ENCODE data around the gene ALDH1A2. TPM values are rescaled to one million over a fixed set of nuclear protein-coding genes. Genes with fewer than 3 reads are reported as not detected.
"Not testable (repeated sequence)": the region's sequence is repeated elsewhere in the genome, so short reads cannot be mapped to it uniquely, and the experiment has no call there.

ALDH1A2 gene
- total RNA-seq, 1 donor from 2014 or later, result 11.0 TPM

DNA sequence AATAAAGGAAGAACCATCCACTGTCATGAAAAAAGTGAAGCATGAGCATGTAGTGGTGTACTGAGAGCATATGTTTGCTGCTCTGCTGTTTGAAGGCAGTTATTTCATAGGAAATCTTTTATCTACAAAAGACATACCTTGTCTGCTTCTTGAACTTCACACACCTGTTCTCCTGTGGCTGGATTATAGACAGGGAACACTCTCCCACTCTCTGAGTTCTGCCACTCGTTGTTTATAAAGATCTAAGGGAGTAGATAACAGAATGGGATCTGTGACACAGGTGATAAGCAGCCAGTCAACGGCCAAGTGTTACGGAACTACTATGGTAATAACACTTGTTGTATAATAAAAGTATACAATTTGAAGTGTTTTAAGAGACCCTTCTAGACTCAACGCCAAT, 51.5 kb downstream of the ALDH1A2 start:
- Histone ChIP-seq H3K27me3 (ENCODE audit: control insufficient read depth in 3 of 3, insufficient read depth in 3 of 3, low read length in 3 of 3) (no peaks in the 10 kb centered on the region), H3K27ac (ENCODE audit: low read depth, low read length) (no peak overlapping the region), H3K9ac (ENCODE audit: low read depth in 1 of 3, low read length in 3 of 3) (no peak overlapping the region), H3K36me3 (ENCODE audit: control insufficient read depth in 3 of 3, insufficient read depth in 3 of 3, low read length in 3 of 3) (no peaks in the 10 kb centered on the region), H3K4me1 (ENCODE audit: control insufficient read depth in 3 of 3, insufficient read depth in 3 of 3, low read length in 3 of 3) (no peaks in the 10 kb centered on the region), H3K4me3 (ENCODE audit: low read length in 3 of 3) (no peak overlapping the region), H3K9me3 (ENCODE audit: control insufficient read depth in 3 of 3, low read length in 3 of 3) (no peaks in the 10 kb centered on the region)

DNA sequence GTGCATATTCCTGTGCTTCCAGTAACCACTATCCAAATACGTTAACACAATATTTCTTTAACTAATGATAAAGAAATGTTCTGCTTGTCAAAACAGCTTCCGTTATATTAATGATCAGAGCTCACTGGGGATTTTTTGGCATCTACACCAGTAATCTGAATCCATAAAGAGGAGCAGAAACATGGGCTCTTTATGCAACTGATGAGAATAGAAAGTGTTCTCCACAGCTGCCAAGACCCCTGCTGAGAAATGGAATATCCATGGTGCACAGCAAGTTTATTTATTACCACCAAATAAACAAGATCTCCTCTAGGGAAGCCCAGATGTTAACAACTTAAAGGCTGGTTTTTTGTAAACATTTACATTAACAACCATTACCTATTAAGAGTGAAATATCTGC, 54.5 kb downstream of the ALDH1A2 start:
- Histone ChIP-seq H3K4me1 (ENCODE audit: control insufficient read depth in 3 of 3, insufficient read depth in 3 of 3, low read length in 3 of 3) (no peaks in the 10 kb centered on the region), H3K27ac (ENCODE audit: low read depth, low read length) (no peak overlapping the region), H3K36me3 (ENCODE audit: control insufficient read depth in 3 of 3, insufficient read depth in 3 of 3, low read length in 3 of 3) (no peaks in the 10 kb centered on the region), H3K9ac (ENCODE audit: low read depth in 1 of 3, low read length in 3 of 3) (no peak overlapping the region), H3K27me3 (ENCODE audit: control insufficient read depth in 3 of 3, insufficient read depth in 3 of 3, low read length in 3 of 3) (no peaks in the 10 kb centered on the region), H3K4me3 (ENCODE audit: low read length in 3 of 3) (no peak overlapping the region), H3K9me3 (ENCODE audit: control insufficient read depth in 3 of 3, low read length in 3 of 3) (peaks cover 0 to 4% (median 0%) of the 10 kb centered on the region in 3 donors)

DNA sequence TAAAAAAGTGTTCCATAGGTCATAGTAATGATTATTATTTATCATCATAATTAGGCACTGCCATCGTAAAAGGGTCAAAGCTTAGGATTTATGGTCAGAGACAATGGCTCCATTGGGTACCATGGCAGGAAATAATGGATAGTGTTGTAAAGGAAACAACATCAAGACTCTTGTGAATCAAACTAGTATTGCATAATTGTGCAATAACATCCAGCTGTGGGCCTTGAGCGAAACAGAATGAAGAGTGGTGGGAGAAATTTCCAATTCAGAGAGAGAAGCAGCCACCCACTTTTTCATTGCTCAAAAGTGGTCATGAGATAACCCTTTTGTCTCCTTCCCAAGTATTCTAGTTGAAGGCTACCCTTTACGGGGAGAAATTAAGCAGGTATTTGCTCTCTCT, 61.7 kb downstream of the ALDH1A2 start:
- Histone ChIP-seq H3K27ac (ENCODE audit: low read depth, low read length) (no peak overlapping the region), H3K9ac (ENCODE audit: low read depth in 1 of 3, low read length in 3 of 3) (no peak overlapping the region), H3K4me1 (ENCODE audit: control insufficient read depth in 3 of 3, insufficient read depth in 3 of 3, low read length in 3 of 3) (no peaks in the 10 kb centered on the region), H3K27me3 (ENCODE audit: control insufficient read depth in 3 of 3, insufficient read depth in 3 of 3, low read length in 3 of 3) (peaks cover 0 to 3% (median 0%) of the 10 kb centered on the region in 3 donors), H3K36me3 (ENCODE audit: control insufficient read depth in 3 of 3, insufficient read depth in 3 of 3, low read length in 3 of 3) (no peaks in the 10 kb centered on the region), H3K9me3 (ENCODE audit: control insufficient read depth in 3 of 3, low read length in 3 of 3) (peaks cover 0 to 6% (median 0%) of the 10 kb centered on the region in 3 donors), H3K4me3 (ENCODE audit: low read length in 3 of 3) (no peak overlapping the region)

DNA sequence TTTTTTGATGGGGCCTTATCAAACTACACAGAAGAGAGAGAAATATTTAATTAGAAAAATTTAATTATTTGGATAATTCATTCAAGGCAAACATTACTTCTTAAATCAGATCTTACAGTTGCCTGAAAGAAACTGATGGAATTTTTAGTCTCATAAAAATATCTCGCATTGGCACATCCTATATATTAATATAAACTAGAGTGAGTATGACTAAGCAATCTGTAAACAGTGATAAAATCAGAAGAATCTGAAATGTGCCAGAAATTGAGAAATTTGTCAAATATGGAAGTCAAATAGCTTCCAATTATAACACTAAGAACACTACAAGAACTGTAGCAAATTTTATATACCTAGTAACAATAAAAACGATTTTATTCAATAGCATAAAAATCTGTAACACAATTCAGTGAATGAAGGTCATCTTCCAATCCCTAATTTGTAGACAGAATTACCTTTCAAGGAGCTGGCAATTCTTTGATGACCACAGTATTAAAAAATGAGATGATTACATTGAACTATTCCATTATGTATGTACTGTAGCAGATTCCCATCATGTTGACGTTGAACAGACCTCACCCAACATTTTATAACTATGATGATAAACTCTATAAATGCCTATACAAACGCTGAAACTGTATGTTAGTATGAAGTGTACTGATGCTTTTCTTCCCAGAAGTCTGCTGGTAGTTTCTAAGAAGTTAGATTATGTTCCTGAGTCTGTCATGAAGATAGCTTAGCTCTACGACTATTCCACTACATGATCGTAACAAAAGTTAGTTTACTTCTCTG, 63.0 kb downstream of the ALDH1A2 start:
- peaks cover 0 to 3% (median 0%) of the 10 kb centered on the region in 3 donors for H3K27me3 ChIP-seq (ENCODE audit: control insufficient read depth in 3 of 3, insufficient read depth in 3 of 3, low read length in 3 of 3)
- no peak overlapping the region for H3K27ac ChIP-seq (ENCODE audit: low read depth, low read length)
- no peaks in the 10 kb centered on the region for H3K4me1 ChIP-seq (ENCODE audit: control insufficient read depth in 3 of 3, insufficient read depth in 3 of 3, low read length in 3 of 3)
- H3K9ac ChIP-seq (ENCODE audit: low read depth in 1 of 3, low read length in 3 of 3), result no peak overlapping the region
- H3K4me3 ChIP-seq (ENCODE audit: low read length in 3 of 3), result no peak overlapping the region
- no peaks in the 10 kb centered on the region for H3K36me3 ChIP-seq (ENCODE audit: control insufficient read depth in 3 of 3, insufficient read depth in 3 of 3, low read length in 3 of 3)
- peaks cover 0 to 6% (median 2%) of the 10 kb centered on the region in 3 donors for H3K9me3 ChIP-seq (ENCODE audit: control insufficient read depth in 3 of 3, low read length in 3 of 3)

DNA sequence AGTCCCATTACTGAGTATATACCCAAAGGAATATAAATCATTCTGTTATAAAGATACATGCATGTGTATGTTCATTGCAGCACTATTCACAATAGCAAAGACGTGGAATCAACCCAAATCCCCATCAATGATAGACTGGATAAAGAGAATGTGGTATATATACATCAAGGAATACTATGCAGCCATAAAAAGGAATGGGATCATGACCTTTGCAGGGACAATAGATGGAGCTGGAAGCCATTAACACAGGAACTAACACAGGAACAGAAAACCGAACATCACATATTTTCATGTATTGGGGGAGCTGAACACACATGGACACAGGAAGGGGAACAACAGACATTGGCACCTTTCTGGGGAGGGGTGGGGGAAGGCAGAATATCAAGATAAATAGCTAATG, 65.8 kb downstream of the ALDH1A2 start:
- H3K4me1 ChIP-seq (ENCODE audit: control insufficient read depth in 3 of 3, insufficient read depth in 3 of 3, low read length in 3 of 3); H3K4me3 ChIP-seq (ENCODE audit: low read length in 3 of 3); H3K9ac ChIP-seq (ENCODE audit: low read depth in 1 of 3, low read length in 3 of 3); H3K36me3 ChIP-seq (ENCODE audit: control insufficient read depth in 3 of 3, insufficient read depth in 3 of 3, low read length in 3 of 3); H3K27me3 ChIP-seq (ENCODE audit: control insufficient read depth in 3 of 3, insufficient read depth in 3 of 3, low read length in 3 of 3); H3K9me3 ChIP-seq (ENCODE audit: control insufficient read depth in 3 of 3, low read length in 3 of 3); H3K27ac ChIP-seq (ENCODE audit: low read depth, low read length): not testable (repeated sequence)

DNA sequence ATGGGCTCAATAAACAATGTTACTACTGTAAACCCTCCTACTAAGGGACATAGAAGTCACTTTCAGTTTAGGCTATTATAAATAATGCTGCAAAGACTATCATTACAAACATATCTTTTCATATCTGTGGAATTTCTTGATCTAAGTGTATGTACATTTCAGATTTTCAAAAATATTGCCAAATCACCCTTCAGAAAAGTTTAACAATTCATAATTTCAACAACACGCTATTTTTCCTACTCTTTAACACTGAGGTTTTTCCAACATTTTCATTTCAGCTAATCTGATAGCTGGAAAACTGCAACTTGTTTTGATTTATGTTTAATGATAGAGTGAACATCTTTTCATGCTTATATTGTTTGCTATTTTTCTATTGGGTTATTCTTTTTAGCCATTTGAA, 69.0 kb downstream of the ALDH1A2 start:
- H3K27ac ChIP-seq (ENCODE audit: low read depth, low read length), result no peak overlapping the region
- H3K9ac ChIP-seq (ENCODE audit: low read depth in 1 of 3, low read length in 3 of 3), result no peak overlapping the region
- H3K36me3 ChIP-seq (ENCODE audit: control insufficient read depth in 3 of 3, insufficient read depth in 3 of 3, low read length in 3 of 3), result no peaks in the 10 kb centered on the region
- H3K9me3 ChIP-seq (ENCODE audit: control insufficient read depth in 3 of 3, low read length in 3 of 3), result peaks cover 0 to 2% (median 2%) of the 10 kb centered on the region in 3 donors
- no peaks in the 10 kb centered on the region for H3K4me1 ChIP-seq (ENCODE audit: control insufficient read depth in 3 of 3, insufficient read depth in 3 of 3, low read length in 3 of 3)
- peaks cover 0 to 3% (median 0%) of the 10 kb centered on the region in 3 donors for H3K27me3 ChIP-seq (ENCODE audit: control insufficient read depth in 3 of 3, insufficient read depth in 3 of 3, low read length in 3 of 3)
- H3K4me3 ChIP-seq (ENCODE audit: low read length in 3 of 3), result no peak overlapping the region

DNA sequence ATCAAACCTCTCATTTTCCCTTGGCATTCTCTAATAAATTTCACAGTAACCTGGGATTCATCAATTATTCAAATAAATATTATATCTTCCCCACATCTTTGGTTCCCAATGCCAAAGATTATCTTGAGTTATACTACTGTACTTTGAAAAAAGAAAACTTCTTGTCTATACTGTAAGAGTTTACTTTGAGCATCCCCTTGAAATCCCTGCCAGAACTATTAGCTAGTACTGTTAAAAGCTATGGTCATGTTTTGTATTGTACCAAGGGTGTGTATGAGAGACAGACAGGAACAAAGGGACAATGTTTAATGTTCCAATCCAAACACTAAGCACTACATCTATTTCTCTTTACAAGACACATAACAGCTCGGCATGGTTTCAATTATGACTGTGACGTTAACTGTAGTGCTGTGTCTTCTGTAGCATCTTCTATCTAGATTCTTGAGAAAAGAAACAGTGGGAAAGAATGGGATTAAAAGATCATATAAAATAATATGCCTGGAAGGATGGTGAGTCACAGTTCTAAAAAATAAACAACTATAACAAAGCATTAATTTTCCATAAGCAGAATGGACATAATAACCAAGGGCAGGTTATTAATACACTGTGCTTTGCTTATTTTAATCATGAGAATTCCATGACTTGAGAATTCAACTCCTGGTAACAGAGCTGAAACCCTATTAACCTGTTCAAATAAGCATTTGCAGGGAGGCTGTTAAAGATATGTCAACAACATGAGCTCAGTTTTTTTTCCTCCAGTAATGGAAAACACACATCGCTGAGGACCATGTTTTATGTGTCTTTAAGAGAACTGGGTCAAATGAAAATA, 71.1 kb downstream of the ALDH1A2 start:
- H3K27me3 ChIP-seq (ENCODE audit: control insufficient read depth in 3 of 3, insufficient read depth in 3 of 3, low read length in 3 of 3), result no peaks in the 10 kb centered on the region
- H3K9me3 ChIP-seq (ENCODE audit: control insufficient read depth in 3 of 3, low read length in 3 of 3), result peaks cover 0 to 2% (median 0%) of the 10 kb centered on the region in 3 donors
- H3K36me3 ChIP-seq (ENCODE audit: control insufficient read depth in 3 of 3, insufficient read depth in 3 of 3, low read length in 3 of 3), result no peaks in the 10 kb centered on the region
- H3K9ac ChIP-seq (ENCODE audit: low read depth in 1 of 3, low read length in 3 of 3), result no peak overlapping the region
- no peak overlapping the region for H3K27ac ChIP-seq (ENCODE audit: low read depth, low read length)
- H3K4me1 ChIP-seq (ENCODE audit: control insufficient read depth in 3 of 3, insufficient read depth in 3 of 3, low read length in 3 of 3), result no peaks in the 10 kb centered on the region
- no peak overlapping the region for H3K4me3 ChIP-seq (ENCODE audit: low read length in 3 of 3)

DNA sequence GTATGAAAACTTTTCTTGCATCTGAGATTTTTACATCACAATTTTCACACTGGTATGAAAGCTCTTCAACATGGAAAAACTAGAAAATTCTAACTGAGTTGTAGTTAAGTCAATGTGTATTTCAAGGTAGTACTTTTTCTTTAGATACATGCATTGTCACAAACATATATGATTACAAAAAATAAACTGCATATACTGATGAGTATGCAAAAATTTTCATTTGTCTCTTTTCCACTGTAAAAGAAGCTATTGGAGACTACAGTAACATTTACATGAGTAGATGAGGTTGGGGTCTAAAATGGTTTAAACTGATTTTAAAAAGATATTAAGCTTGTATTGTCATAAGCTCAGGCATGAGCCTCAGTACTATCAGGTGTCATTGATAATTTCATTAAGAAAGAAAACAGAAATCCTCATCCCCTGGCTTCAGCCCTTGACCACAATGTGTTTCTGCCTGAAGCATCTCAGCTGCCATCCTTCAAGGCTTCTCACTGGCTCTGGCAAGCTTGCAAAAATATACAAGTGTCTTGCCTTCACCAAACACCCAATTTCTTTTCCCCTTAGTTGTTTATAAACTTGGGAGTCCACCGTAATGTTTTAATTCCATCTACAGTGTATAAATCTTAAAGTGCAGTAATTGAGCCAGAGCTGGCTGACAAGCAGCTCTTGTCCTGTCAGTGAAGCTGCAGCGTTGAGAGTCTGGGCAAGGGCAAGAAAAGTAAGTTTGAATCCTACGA, 71.9 kb downstream of the ALDH1A2 start:
- Histone ChIP-seq H3K4me1 (ENCODE audit: control insufficient read depth in 3 of 3, insufficient read depth in 3 of 3, low read length in 3 of 3) (no peaks in the 10 kb centered on the region), H3K27ac (ENCODE audit: low read depth, low read length) (no peak overlapping the region), H3K9me3 (ENCODE audit: control insufficient read depth in 3 of 3, low read length in 3 of 3) (peaks cover 0 to 2% (median 0%) of the 10 kb centered on the region in 3 donors), H3K4me3 (ENCODE audit: low read length in 3 of 3) (no peak overlapping the region), H3K9ac (ENCODE audit: low read depth in 1 of 3, low read length in 3 of 3) (no peak overlapping the region), H3K36me3 (ENCODE audit: control insufficient read depth in 3 of 3, insufficient read depth in 3 of 3, low read length in 3 of 3) (no peaks in the 10 kb centered on the region), H3K27me3 (ENCODE audit: control insufficient read depth in 3 of 3, insufficient read depth in 3 of 3, low read length in 3 of 3) (no peaks in the 10 kb centered on the region)

DNA sequence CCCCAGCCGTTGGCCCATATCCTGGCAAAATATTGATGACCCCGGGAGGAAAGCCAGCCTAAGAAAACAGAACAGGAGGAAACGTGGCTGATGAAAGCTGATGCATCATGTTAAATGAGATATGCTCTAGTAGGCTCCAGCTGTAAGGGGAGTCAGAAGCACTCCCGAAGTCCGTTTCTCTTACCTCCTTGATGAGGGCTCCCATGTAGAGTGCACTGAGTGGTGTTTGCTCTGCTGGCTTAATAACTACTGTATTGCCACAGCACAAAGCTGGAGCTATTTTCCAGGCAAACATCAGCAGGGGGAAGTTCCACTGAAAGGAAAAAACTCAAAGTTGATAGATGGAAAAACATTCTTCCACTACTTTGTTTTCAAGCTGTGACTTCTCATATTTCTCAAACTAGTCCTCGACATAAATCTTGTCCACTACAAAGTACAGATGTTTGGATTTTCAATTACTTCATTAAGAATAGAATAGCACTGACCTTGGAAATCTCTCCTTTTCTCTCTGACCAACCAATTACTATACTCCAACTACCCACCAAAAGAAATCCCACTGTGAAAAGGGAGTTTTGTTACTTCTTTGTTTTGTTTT, 72.7 kb downstream of the ALDH1A2 start:
- Histone ChIP-seq H3K27me3 (ENCODE audit: control insufficient read depth in 3 of 3, insufficient read depth in 3 of 3, low read length in 3 of 3) (no peaks in the 10 kb centered on the region), H3K27ac (ENCODE audit: low read depth, low read length) (no peak overlapping the region), H3K4me1 (ENCODE audit: control insufficient read depth in 3 of 3, insufficient read depth in 3 of 3, low read length in 3 of 3) (no peaks in the 10 kb centered on the region), H3K4me3 (ENCODE audit: low read length in 3 of 3) (no peak overlapping the region), H3K36me3 (ENCODE audit: control insufficient read depth in 3 of 3, insufficient read depth in 3 of 3, low read length in 3 of 3) (no peaks in the 10 kb centered on the region), H3K9ac (ENCODE audit: low read depth in 1 of 3, low read length in 3 of 3) (no peak overlapping the region), H3K9me3 (ENCODE audit: control insufficient read depth in 3 of 3, low read length in 3 of 3) (no peaks in the 10 kb centered on the region)

Data from skeletal muscle tissue (tissue), 4 donors.